Endothelial cell of umbilical vein (primary cell): ENCODE results near the gene SPOPL. TPM values are rescaled to one million over a fixed set of nuclear protein-coding genes. Genes with fewer than 3 reads are reported as not detected.

Experiments used
- Bru-seq: library from RNA; stranded (reverse); fragments of 400-500 nt; gene quantifications from one replicate; lab custom pipeline; 2021; lab: Mats Ljungman, UMichigan
- BruChase-seq, 2 experiments: library from RNA; stranded (reverse); fragments of 400-500 nt; gene quantifications; one replicate each; lab custom pipeline; 2021; lab: Mats Ljungman, UMichigan
- BruUV-seq: library from RNA; stranded (reverse); fragments of 400-500 nt; replicated peaks from 2 replicates; lab custom pipeline; 2021; lab: Mats Ljungman, UMichigan
- CTCF ChIA-PET: fragments of 300-600, 350-600 bp; sonication (Branson Sonifier 250); formaldehyde crosslinking; loops from one replicate; lab custom pipeline; 2021; ENCODE audit warnings: antibody characterized with exemption, inconsistent platforms; lab: Charles Lee
- POLR2A ChIA-PET: fragments of 300-600, 350-600 bp; sonication (Branson Sonifier 250); formaldehyde crosslinking; loops from one replicate; lab custom pipeline; 2021; ENCODE audit warnings: antibody characterized with exemption, inconsistent platforms; lab: Charles Lee
- DNase-seq: peaks from one replicate; pipeline ENCODE4 v3.0.0-alpha.2; 2011; ENCODE audit warnings: low read depth, low spot score
- FAIRE-seq: peaks from 2 replicates; lab custom pipeline; 2011; peaks lifted over from hg19 to GRCh38; lab: Jason Lieb, UNC
- H2AFZ ChIP-seq: 2 replicates; pipeline ENCODE4 v1.6.0; 2012; ENCODE audit warnings: low read depth, low read length, control low read depth, inconsistent platforms
- H3K27ac ChIP-seq: 2 replicates; pipeline ENCODE4 v1.5.1; 2011; ENCODE audit warnings: low read depth, mild to moderate bottlenecking, control low read depth, low read length, moderate library complexity; ENCODE audit not compliant: insufficient read depth
- H3K27me3 ChIP-seq, 2 experiments: 2 replicates each; pipeline versions ENCODE4 v1.6.0 to v1.6.1; 2011; ENCODE audit warnings: low read length in 2 of 2, mixed read lengths in 1 of 2; ENCODE audit not compliant: control insufficient read depth in 2 of 2, insufficient read depth in 2 of 2
- H3K36me3 ChIP-seq, 2 experiments: 2 replicates in 1 of 2; 3 replicates in 1 of 2; pipeline ENCODE4 v1.5.1; 2011; ENCODE audit warnings: low read length in 2 of 2, mild to moderate bottlenecking in 1 of 2, moderate library complexity in 1 of 2; ENCODE audit not compliant: control insufficient read depth in 2 of 2, insufficient read depth in 2 of 2; ENCODE audit errors: extremely low read depth in 1 of 2
- H3K4me1 ChIP-seq: 3 replicates; pipeline ENCODE4 v1.5.1; 2011; ENCODE audit warnings: mild to moderate bottlenecking, low read length; ENCODE audit not compliant: control insufficient read depth, insufficient read depth; ENCODE audit errors: extremely low read depth
- H3K4me2 ChIP-seq: 2 replicates; pipeline ENCODE4 v1.6.1; 2011; ENCODE audit warnings: low read length, control low read depth, mixed read lengths; ENCODE audit not compliant: insufficient read depth
- H3K4me3 ChIP-seq, 3 experiments: fragments of 200-600 bp in 1 of 3; sonication (generic), shearing (Covaris generic) in 1 of 3; replicated peaks in 1 of 3; 2 replicates each; pipeline ENCODE4 v1.5.1; 2011 to 2016; ENCODE audit warnings: control low read depth in 3 of 3, low read length in 3 of 3, mild to moderate bottlenecking in 2 of 3, inconsistent platforms in 1 of 3, low read depth in 1 of 3, moderate library complexity in 1 of 3; ENCODE audit not compliant: insufficient read depth in 1 of 3
- H3K79me2 ChIP-seq: 2 replicates; pipeline ENCODE4 v1.6.0; 2012; ENCODE audit warnings: low read length, inconsistent platforms; ENCODE audit not compliant: control insufficient read depth, insufficient read depth
- H3K9ac ChIP-seq: replicated peaks from 2 replicates; pipeline ENCODE3; 2011; ENCODE audit warnings: low read length, control low read depth; ENCODE audit not compliant: insufficient read depth; ENCODE audit errors: extremely low read depth
- H3K9me1 ChIP-seq: replicated peaks from 3 replicates; pipeline ENCODE4 v1.6.0; 2011; ENCODE audit warnings: mild to moderate bottlenecking, low read length; ENCODE audit not compliant: control insufficient read depth, insufficient read depth; ENCODE audit errors: extremely low read depth
- H3K9me3 ChIP-seq: replicated peaks from 2 replicates; pipeline ENCODE4 v1.5.1; 2012; ENCODE audit warnings: low read length, inconsistent platforms; ENCODE audit not compliant: control insufficient read depth, insufficient read depth
- H4K20me1 ChIP-seq: replicated peaks from 2 replicates; pipeline ENCODE3; 2011; ENCODE audit warnings: mild to moderate bottlenecking, low read length; ENCODE audit not compliant: control insufficient read depth, insufficient read depth; ENCODE audit errors: extremely low read depth
- CTCF ChIP-seq, 2 donors: IDR thresholded peaks; 1 replicate in 1 of 2; 2 replicates in 1 of 2; pipeline ENCODE4 v1.5.1; 2011; ENCODE audit warnings: low read length in 2 of 2, mild to moderate bottlenecking in 2 of 2, moderate library complexity in 2 of 2, control low read depth in 1 of 2, inconsistent platforms in 1 of 2, low read depth in 1 of 2; ENCODE audit not compliant: insufficient read depth in 1 of 2; ENCODE audit errors: extremely low read depth in 1 of 2
- EZH2 ChIP-seq: IDR thresholded peaks from 2 replicates; pipeline ENCODE4 v1.6.1; 2012; ENCODE audit warnings: borderline replicate concordance, low read depth, mild to moderate bottlenecking, moderate library complexity, low read length, inconsistent platforms; ENCODE audit not compliant: severe bottlenecking
- POLR2A ChIP-seq: IDR thresholded peaks from 2 replicates; pipeline ENCODE4 v1.6.1; 2012; ENCODE audit warnings: low read depth, mild to moderate bottlenecking, control low read depth, low read length
- POLR2AphosphoS5 ChIP-seq: IDR thresholded peaks from 2 replicates; pipeline ENCODE4 v1.6.1; 2012; ENCODE audit warnings: low read depth, mild to moderate bottlenecking, control low read depth, low read length, moderate library complexity; ENCODE audit not compliant: insufficient read depth
- dilution Hi-C: fragments of 300-500 bp; cut with MboI; formaldehyde crosslinking; loops from one replicate; pipeline ENCODE4 v1.15.0; 2019; ENCODE audit warnings: low sequenced_read_pairs; ENCODE audit not compliant: extremely low pct_ligation_motif_present
- intact Hi-C: fragments of 100-400 bp; cut with micrococcal nuclease; formaldehyde crosslinking; loops from one replicate; pipeline ENCODE4 v1.10.0; 2022
- long read RNA-seq: library from polyadenylated mRNA; stranded (forward); transcript quantifications from one replicate; pipeline ENCODE4 v2.0.0, GENCODE V29; 2021
- polyA minus RNA-seq, 3 experiments: library from RNA; depleted of rRNA, polyadenylated mRNA; stranded (reverse); fragments of >200 nt; gene quantifications; 1 replicate in 1 of 3; 2 replicates in 2 of 3; pipeline ENCODE4 v1.2.3, GENCODE V29; 2011
- polyA plus RNA-seq, 4 experiments: library from polyadenylated mRNA; depleted of rRNA in 3 of 4; stranded (reverse) in 3 of 4; unstranded in 1 of 4; fragments of >200 nt; gene quantifications; 2 replicates each; pipeline versions ENCODE4 v1.2.1 to v1.2.3, GENCODE V29; 2011 to 2012; ENCODE audit warnings: missing spikeins in 1 of 4
- total RNA-seq: library from RNA; stranded (reverse); gene quantifications from 2 replicates; pipeline ENCODE4 v1.2.3, GENCODE V29; 2021

The SPOPL gene
- total RNA-seq (14.9 and 17.4 TPM in 2 replicates), polyA plus RNA-seq (2.0 and 3.1 TPM in 2 replicates), polyA minus RNA-seq (10.8 and 12.0 TPM in 2 replicates), Bru-seq, nascent RNA (percentile 81 among the genes with signal in this experiment), BruChase-seq, experiment 1, labeled RNA remaining after a 6-hour chase (percentile 76 among the genes with signal in this experiment), BruChase-seq, experiment 2, labeled RNA remaining after a 2-hour chase (percentile 79 among the genes with signal in this experiment)
- polyA plus RNA-seq (2011; cell fraction: cytosol; rRNA removed), result 5.2 and 5.7 TPM in 2 replicates
- polyA plus RNA-seq (2011; cell fraction: nucleus; rRNA removed), result 9.4 and 12.4 TPM in 2 replicates
- 7.6 and 10.0 TPM in 2 replicates for polyA plus RNA-seq (2012)
- polyA minus RNA-seq (2011; cell fraction: cytosol; rRNA and poly(A)+ RNA removed), result 5.3 TPM
- polyA minus RNA-seq (2011; cell fraction: nucleus; rRNA and poly(A)+ RNA removed), result 20.5 and 30.4 TPM in 2 replicates
- long read RNA-seq, full-length matches to known transcripts, result 3 of 8 reads
- long read RNA-seq, partial matches to known transcripts, result 1 of 8 reads
- long read RNA-seq, other reads (novel, unspliced or antisense), result 4 of 8 reads

GRCh38 chr2:138501425-138502254 is at the start of gene SPOPL:
TSS of gene SPOPL (plus strand) at chr2:138501770. CDS start at chr2:138550217, 48,447 bp downstream.
- peaks cover 40% of the 10 kb centered on the region for H3K79me2 ChIP-seq
- POLR2A ChIA-PET, result interaction anchor here (0.6 to 1.0 kb wide), 5 partner anchors 8 to 106 kb away, joined by 3 to 7 read pairs (median 4); no protein-coding TSS in a partner anchor

More at GRCh38 chr2:138501425-138502254, at the start of gene SPOPL:
- H3K36me3 ChIP-seq, result no peaks in the 10 kb centered on the region
- dilution Hi-C loops (no loop called here), intact Hi-C loops (loop anchor here (1.0 to 10.0 kb wide), 9 partner anchors 27 to 591 kb away; partner anchors contain the start of gene NXPH2)
- peak within 1 kb of the TSS; percentile 88 for H3K9ac ChIP-seq
- peak within 1 kb of the TSS; percentile 93 to 97 (median 96) for H3K4me3 ChIP-seq
- H3K27me3 ChIP-seq, result no peaks in the 10 kb centered on the region
- FAIRE-seq (peak; percentile 59), DNase-seq (peak; percentile 90)
- H3K9me1 ChIP-seq, result no peaks in the 10 kb centered on the region
- H3K4me2 ChIP-seq, result peak within 1 kb of the TSS; percentile 94
- BruUV-seq, result no TSS peak
- peak within 1 kb of the TSS; percentile 92 for H3K27ac ChIP-seq
- TF ChIP-seq EZH2 (no peak), POLR2A (peak; percentile 90), POLR2AphosphoS5 (peak; percentile 97), CTCF (IDR thresholded peaks at IDR 0.05; ENCODE audit: extremely low read depth in 1 of 2, insufficient read depth in 1 of 2, low read depth in 1 of 2, low read length in 2 of 2) (no peak)
- H3K4me1 ChIP-seq, result peaks cover 26% of the 10 kb centered on the region
- H4K20me1 ChIP-seq, result no peaks in the 10 kb centered on the region
- no peaks in the 10 kb centered on the region for H3K9me3 ChIP-seq
- peak within 1 kb of the TSS; percentile 86 for H2AFZ ChIP-seq
- CTCF ChIA-PET, result interaction anchor here (1.0 to 1.7 kb wide), 4 partner anchors 10 to 54 kb away, joined by 3 to 7 read pairs (median 4); no protein-coding TSS in a partner anchor
